CD4-positive, alpha-beta T cell treated with Interleukin-15 for 4 hours (primary cell): Measurements from ENCODE around the gene RPRD1A.
"Not testable (repeated sequence)": the region's sequence is repeated elsewhere in the genome, so short reads cannot be mapped to it uniquely, and the experiment has no call there.

Experiments used
- DNase-seq: peaks from one replicate; pipeline ENCODE4 v3.0.0-alpha.2; 2020; ENCODE audit warnings: low spot score

The RPRD1A gene

GRCh38 chr18:35969676-35970075 lies 97.7 kb downstream of the RPRD1A start:
- DNase-seq, result no peak

GRCh38 chr18:35968278-35968880 lies 99.0 kb downstream of the RPRD1A start:
- no peak for DNase-seq

- DNase-seq, result not testable (repeated sequence)
Observed at GRCh38 chr18:35967866-35968265, 99.5 kb downstream of the RPRD1A start.

GRCh38 chr18:35964319-35964718 lies 103.0 kb downstream of the RPRD1A start:
- no peak for DNase-seq

- no peak for DNase-seq
Observed at GRCh38 chr18:35962320-35962719, 105.0 kb downstream of the RPRD1A start.

GRCh38 chr18:35956226-35956625 lies 111.1 kb downstream of the RPRD1A start:
- DNase-seq, result no peak

DNA sequence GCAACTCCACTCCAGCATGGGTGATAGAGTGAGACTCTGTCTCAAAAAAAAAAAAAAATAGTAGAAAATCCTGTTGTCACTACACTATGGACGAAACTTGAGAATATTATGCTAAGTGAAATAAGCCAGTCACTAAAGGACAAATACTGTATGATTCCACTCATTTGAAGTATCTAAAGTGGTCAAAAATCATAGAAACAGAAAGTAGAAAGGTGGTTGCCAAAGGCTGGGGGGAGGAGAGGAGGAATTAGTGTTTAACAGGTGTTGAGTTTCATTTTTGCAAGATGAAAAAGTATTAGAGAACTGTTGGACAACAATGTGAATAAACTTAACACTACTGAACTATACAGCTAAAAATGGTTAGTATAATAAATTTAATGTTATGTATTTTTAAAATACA lies 113.7 kb downstream of the RPRD1A start:
- no peak for DNase-seq

DNA sequence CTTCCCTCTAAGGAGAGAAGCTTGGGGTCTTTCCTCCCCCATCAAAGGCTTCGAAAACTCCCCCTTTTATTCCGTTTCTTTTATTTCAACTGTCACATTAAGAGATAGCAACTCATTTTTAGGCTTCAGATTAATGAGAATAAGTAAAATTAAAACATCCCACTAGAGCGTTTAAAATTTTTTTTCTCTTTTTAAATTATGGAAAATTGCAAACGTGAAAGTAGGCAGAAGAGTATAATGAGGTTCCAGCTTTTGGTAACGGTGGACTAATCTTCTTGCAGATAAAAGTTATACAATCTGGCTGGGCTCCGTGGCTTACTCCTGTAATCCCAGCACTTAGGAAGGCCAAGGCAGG lies 116.8 kb downstream of the RPRD1A start:
- no peak for DNase-seq

DNA sequence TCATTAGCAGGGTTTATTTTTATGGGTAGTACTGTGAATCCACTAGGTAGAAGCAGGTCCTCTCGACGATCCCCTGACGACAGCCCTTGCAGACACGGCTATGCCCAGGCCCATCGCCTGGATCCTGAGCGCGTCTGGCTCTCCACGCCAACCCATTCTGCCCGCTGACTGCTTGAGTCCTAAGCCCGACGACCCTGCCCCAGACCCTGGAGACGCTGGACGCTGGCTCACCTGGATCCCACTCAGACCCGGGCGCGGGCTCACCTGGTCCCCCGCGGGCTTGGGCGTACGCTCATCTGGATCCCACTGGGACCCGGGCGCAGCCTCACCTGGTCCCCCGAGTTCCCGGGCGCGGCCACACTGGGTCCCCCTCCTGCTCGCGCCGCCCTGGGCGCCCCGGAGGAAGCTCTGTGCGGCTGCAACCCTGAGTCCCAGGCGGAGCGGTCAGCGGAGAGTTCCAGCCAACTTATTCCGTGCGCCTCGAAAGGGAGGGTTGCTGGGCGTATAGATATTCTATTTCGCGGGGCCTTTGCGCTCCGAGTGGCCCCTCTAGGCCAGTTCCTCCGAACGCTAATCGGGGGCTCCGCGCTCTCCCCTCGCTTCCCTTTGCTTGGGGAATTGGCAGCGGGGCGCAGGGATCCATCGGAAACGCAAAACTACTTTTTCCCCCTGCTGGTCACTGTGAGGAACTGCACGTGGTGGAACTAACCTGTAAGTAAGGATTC lies 117.3 kb downstream of the RPRD1A start:
- peak; percentile 64 for DNase-seq

DNA sequence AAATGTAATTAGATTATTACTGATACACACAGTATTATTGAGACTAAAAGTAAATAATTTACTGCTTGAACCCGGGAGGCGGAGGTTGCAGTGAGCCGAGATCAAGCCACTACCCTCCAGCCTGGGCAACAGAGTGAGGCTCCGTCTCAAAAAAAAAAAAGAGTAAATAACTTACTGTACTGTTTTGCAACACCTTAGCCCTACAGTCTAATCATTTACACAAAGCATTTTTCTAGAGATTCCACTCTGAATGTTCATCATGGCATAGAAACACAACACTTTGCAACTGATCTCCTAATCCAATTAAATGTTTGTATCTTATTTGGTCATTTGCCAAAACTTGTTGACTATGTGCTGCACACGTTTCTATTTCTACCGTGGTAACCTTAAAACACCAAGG lies 118.3 kb downstream of the RPRD1A start:
- no peak for DNase-seq

DNA sequence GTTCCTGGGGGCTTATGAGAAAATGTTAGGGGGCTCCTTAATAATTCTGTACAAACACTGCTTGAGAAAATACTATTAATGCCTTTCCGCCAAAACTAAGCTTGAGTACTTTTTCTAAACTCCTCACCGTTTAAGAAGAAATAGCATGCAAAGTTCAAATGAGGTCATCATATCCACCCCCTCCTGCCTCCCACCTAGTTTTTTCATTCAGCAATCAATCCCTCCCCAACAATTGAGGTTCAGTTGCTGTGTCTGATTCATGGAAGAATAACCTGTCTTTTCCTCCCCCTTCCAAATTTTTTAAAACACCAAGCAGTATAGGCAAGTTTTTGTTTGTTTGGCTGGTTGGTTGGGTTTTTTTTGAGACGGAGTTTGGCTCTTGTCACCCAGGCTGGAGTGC lies 119.3 kb downstream of the RPRD1A start:
- DNase-seq, result no peak

- DNase-seq, result no peak
Observed at GRCh38 chr18:35942661-35943060, 124.7 kb downstream of the RPRD1A start.

DNA sequence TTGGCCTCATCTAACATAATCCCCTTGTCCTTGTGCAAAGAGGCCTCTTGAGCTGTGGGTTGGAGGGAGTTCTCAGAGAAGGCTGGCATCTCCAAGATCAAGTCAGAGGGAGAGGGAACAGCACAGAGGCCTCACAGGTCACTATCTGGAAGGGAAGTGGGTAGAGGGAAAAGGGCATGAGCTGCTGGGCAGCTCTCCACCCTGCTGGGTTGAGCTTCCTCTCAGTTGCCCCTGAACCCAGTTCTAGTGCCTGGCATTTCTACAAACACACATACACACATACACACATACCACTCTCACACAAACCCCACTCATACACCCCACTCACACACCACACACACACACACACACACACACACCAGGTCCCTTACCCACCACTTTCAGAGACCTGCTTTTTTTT lies 125.2 kb downstream of the RPRD1A start:
- DNase-seq, result no peak

- DNase-seq, result no peak
Observed at GRCh38 chr18:35941299-35941698, 126.1 kb downstream of the RPRD1A start.
